IPS-15b (cell line): Measurements from ENCODE around the gene DNAJA3.

Source experiments
- H3K27me3 ChIP-seq: one replicate; pipeline ENCODE4 v1.6.1; 2013; ENCODE audit warnings: low read length; ENCODE audit not compliant: control insufficient read depth, insufficient read depth
- H3K36me3 ChIP-seq: one replicate; pipeline ENCODE4 v1.6.1; 2013; ENCODE audit warnings: low read length; ENCODE audit not compliant: control insufficient read depth, insufficient read depth
- H3K4me1 ChIP-seq: one replicate; pipeline ENCODE4 v1.6.1; 2013; ENCODE audit warnings: mild to moderate bottlenecking, low read length; ENCODE audit not compliant: control insufficient read depth, insufficient read depth
- H3K4me3 ChIP-seq: one replicate; pipeline ENCODE4 v1.5.1; 2013; ENCODE audit warnings: low read depth, low read length
- H3K9ac ChIP-seq: one replicate; pipeline ENCODE4 v1.6.1; 2013; ENCODE audit warnings: low read depth, mild to moderate bottlenecking, low read length
- H3K9me3 ChIP-seq: one replicate; pipeline ENCODE4 v1.6.1; 2013; ENCODE audit warnings: mild to moderate bottlenecking, low read length; ENCODE audit not compliant: control insufficient read depth, insufficient read depth

Gene DNAJA3

DNA sequence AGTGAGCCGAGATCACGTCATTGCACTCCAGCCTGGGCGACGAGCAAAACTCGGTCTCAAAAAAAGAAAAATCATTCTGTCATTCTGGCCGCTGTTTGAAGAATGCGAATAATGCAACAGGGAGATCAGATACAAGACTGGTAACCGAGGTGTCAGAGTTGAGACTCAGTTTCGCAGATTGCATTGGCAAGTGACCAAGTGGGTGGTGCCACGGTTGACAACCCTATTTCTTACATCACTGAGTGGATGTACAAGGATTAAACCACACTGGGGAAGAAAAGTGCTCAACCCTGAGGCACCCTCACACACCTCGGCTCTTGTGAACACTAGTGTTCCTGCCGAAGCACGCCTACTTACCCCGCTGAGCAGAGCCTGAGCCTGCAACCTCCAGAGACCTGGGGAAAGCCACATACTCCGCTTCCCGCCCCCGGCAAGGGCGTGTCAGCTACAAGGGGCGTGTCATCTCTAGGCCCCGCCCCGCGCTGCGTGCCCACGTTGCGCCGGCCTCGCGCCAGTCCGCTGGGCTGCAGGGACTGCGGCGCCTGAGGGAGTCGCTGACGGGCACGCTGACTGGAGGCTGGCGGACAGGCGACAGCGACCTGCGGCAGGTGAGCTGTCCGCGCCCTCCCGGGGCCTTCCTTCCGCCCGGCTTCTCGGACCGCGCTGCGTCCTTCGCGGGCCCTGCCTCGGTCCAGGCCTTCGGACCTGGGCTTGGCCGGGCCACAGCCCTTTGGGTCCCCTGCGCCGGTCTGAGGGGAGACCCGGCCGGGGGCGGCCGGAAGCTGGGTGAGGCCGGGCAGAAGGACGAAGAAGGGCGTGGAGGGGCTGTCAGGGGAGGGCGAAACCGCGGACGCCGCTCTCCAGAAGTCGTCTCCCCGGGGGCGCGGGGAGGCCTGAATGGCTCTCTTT, 50.5 kb downstream of the DNAJA3 start, which contains the start of gene HMOX2:
Gene HMOX2, plus strand, starts transcription at position 519 of the 909 bp plus-strand sequence. CDS start 29,127 bp downstream, outside the sequence.
- Histone ChIP-seq H3K4me3 (peak within 1 kb of the TSS; percentile 77), H3K9ac (peak within 1 kb of the TSS; percentile 47), H3K27me3 (no peaks in the 10 kb centered on the region), H3K9me3 (no peaks in the 10 kb centered on the region), H3K4me1 (peaks cover 7% of the 10 kb centered on the region), H3K36me3 (no peaks in the 10 kb centered on the region)

DNA sequence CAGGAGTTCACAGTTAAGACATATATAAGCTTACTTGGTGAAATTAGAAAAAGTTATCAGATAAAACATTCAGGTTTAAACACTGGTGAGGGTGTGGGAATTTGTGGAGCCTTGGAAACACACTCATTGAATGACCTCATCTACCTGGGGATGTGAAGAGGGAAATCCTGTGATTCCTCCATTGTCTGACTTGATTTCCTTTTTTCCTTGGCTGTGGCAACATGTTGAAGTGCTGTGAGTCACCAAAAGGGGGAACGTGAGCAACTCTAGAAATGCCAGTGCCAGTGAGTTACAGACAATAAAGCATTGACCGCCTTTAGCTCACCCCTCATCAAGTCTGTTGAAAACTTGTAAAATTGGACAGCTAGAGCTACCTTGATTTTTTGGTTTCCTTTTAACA, 52.3 kb downstream of the DNAJA3 start:
- peaks cover 5% of the 10 kb centered on the region for H3K4me1 ChIP-seq
- H3K27me3 ChIP-seq, result no peaks in the 10 kb centered on the region
- H3K9me3 ChIP-seq, result no peaks in the 10 kb centered on the region
- no peak overlapping the region for H3K4me3 ChIP-seq
- H3K9ac ChIP-seq, result no peak overlapping the region
- no peaks in the 10 kb centered on the region for H3K36me3 ChIP-seq

DNA sequence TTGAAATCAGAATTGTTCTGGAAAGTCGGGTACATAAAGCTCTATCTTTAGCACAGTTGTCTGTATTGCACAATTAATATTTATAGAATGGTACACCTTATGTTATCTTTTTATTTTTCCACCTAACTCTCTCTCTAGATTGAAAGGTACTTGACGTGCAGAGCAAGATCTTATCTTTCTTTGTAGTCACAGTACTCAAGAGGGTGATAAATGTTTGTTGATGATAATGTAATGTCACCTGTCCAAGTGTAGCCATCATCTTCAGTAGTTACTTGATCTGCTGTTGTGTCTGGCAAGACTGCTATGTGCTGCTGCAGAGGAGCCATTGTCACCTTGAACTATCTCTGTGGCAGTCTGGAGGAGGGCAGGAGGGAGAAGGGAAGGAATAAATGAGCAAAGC, 55.9 kb downstream of the DNAJA3 start:
- H3K4me3 ChIP-seq, result no peak overlapping the region
- peaks cover 2% of the 10 kb centered on the region for H3K36me3 ChIP-seq
- no peak overlapping the region for H3K9ac ChIP-seq

DNA sequence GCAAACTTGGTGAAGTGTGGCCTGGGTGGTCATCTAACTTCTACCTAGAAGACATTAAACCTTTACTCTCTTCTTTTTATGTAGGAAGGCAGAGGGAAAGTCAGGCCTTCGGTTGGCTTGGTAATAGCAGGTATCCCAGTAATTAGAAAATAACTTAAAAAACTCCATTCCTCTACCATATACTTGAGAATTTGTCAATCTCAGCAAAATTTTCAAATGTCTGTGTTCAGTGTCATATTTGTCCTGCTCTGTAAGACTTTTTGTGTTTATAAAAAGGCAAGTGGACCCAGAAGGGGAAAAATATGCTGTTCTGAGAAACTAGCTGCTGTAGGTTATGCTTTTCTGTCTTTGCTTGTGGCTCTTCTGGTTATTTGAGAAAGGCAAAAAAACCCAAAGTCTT, 56.3 kb downstream of the DNAJA3 start:
- no peak overlapping the region for H3K4me3 ChIP-seq

More for the DNA sequence above, 55.9 kb downstream of the DNAJA3 start:
- no peaks in the 10 kb centered on the region for H3K27me3 ChIP-seq
- no peaks in the 10 kb centered on the region for H3K9me3 ChIP-seq
- no peaks in the 10 kb centered on the region for H3K4me1 ChIP-seq

DNA sequence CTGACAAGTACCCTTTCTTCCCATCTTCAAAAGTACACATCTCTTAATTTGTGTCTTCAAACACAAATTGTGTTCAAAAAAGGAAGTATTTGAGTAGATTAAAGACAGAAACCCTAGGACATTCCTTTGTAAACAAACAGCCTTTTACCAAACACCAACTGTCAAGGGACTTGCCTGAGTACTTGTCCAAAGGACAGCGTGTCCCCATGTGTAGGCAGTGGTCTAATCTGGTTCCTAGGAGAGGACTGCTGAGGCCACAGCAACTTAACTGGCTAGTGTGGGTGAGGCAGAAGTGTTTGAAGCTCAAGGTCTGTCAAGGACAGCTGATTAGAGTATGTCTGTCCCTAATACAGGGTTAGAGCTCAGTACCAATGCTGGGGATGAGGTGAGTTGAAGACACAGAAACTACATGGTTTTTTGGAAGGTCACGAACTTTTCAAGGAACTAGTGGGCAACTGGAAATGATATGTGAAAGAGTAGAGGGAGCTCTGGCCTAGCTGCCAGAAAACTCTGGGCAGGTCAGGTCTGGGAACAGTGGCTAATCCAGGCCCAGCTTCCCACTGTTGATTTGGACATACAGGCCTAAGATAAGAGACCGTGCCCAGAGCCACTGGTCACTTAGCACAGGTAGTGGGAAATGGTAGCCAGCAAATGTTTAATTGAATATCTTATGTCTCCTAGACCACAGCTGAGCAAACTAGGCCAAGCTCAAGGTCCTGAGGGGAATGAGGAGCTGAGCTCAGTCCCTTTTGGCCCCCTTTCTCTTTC, 60.6 kb downstream of the DNAJA3 start:
- Histone ChIP-seq H3K27me3 (no peaks in the 10 kb centered on the region), H3K9me3 (no peaks in the 10 kb centered on the region), H3K4me1 (no peaks in the 10 kb centered on the region), H3K36me3 (peaks cover 5% of the 10 kb centered on the region), H3K4me3 (no peak overlapping the region), H3K9ac (no peak overlapping the region)

More for the DNA sequence above, 56.3 kb downstream of the DNAJA3 start:
- no peaks in the 10 kb centered on the region for H3K9me3 ChIP-seq
- peaks cover 5% of the 10 kb centered on the region for H3K36me3 ChIP-seq
- no peaks in the 10 kb centered on the region for H3K4me1 ChIP-seq
- no peak overlapping the region for H3K9ac ChIP-seq
- no peaks in the 10 kb centered on the region for H3K27me3 ChIP-seq

DNA sequence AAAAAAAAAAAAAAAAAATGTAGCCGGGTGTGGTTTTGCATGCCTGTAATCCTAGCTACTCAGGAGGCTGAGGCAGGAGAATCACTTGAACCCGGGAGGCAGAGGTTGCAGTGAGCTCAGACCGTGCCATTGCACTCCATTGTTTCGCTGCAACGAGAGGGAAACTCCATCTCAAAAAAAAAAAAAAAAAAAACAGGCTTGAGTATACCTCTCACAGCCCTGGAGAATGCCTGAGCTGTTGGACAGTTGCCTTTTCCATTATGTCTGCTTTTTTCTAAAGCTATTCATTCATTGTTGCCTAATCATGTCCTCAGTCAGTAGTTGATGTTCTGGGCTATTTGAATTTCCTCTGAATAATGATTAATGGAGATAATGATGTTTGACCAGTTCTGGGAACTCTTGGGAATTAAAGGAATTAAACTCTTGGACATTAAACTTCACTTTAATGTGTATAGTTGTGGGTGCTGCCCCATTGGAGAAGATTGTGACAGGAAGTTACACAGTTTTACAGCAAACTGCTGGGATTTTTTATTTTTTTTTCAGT, 62.4 kb downstream of the DNAJA3 start:
- no peaks in the 10 kb centered on the region for H3K4me1 ChIP-seq
- no peak overlapping the region for H3K4me3 ChIP-seq
- H3K9me3 ChIP-seq, result no peaks in the 10 kb centered on the region
- H3K36me3 ChIP-seq, result peaks cover 5% of the 10 kb centered on the region
- no peaks in the 10 kb centered on the region for H3K27me3 ChIP-seq
- H3K9ac ChIP-seq, result no peak overlapping the region

DNA sequence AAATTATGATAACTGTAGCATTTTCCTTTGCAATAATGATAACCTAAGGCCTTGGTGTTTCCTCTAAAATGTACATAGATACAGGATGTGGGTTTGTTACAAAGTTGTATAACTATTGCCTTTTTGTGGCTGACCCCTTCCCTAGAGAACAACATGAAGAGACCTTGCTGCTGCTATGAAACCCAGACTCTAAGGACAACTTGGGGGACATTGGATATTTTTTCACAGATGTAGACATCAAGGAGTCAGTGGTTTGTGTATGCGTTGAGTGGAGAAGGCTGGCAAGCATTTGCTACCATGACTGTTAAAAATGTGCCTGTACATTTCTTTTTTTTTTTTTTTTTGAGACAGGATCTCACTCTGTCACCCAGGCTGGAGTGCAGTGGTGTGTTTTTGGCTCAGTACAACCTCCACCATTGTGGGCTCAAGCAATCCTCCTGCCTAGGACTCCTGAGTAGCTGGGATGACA, 62.9 kb downstream of the DNAJA3 start:
- H3K9ac ChIP-seq, result no peak overlapping the region
- H3K4me1 ChIP-seq, result no peaks in the 10 kb centered on the region
- H3K9me3 ChIP-seq, result no peaks in the 10 kb centered on the region
- H3K36me3 ChIP-seq, result peaks cover 5% of the 10 kb centered on the region
- no peaks in the 10 kb centered on the region for H3K27me3 ChIP-seq
- no peak overlapping the region for H3K4me3 ChIP-seq

DNA sequence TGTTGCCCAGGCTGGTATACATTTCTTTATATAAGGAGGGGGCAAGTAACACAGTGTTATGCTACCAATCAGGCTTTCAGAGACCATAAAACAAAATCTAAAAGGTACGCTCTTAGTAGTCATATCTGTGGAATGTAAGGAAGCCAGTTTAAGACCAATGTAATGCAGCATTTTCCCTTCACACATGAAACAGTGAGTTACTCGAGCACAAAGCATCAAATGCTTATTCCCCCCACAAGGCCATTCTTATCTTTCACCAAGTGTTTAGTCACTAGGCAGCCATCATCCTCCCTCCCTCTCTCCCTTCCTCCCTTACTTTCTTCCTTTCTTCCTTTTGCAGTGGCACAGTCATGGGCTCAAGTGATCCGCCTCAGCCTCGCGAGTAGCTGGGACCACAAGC, 63.4 kb downstream of the DNAJA3 start:
- H3K36me3 ChIP-seq, result peaks cover 5% of the 10 kb centered on the region
- H3K27me3 ChIP-seq, result no peaks in the 10 kb centered on the region
- H3K9me3 ChIP-seq, result no peaks in the 10 kb centered on the region
- H3K9ac ChIP-seq, result no peak overlapping the region
- H3K4me3 ChIP-seq, result no peak overlapping the region
- H3K4me1 ChIP-seq, result no peaks in the 10 kb centered on the region

DNA sequence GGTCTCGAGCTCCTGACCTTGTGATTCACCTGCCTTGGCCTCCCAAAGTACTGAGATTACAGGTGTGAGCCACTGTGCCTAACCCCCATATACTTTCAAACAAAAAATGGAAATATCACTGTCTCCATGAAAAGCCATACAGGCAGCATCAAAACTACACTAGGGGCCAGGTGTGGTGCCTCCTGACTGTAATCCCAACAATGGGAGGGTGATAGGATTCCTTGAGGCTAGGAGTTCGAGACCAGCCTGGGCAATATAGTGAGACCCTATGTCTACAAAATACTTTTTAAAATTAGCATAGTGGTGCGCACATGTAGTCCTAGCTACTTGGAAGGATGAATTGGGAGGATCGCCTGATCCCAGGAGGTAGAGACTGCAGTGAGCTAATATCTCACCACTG, 66.2 kb downstream of the DNAJA3 start:
- Histone ChIP-seq H3K27me3 (no peaks in the 10 kb centered on the region), H3K36me3 (no peaks in the 10 kb centered on the region), H3K9ac (no peak overlapping the region), H3K4me1 (peaks cover 5% of the 10 kb centered on the region), H3K4me3 (no peak overlapping the region), H3K9me3 (no peaks in the 10 kb centered on the region)

DNA sequence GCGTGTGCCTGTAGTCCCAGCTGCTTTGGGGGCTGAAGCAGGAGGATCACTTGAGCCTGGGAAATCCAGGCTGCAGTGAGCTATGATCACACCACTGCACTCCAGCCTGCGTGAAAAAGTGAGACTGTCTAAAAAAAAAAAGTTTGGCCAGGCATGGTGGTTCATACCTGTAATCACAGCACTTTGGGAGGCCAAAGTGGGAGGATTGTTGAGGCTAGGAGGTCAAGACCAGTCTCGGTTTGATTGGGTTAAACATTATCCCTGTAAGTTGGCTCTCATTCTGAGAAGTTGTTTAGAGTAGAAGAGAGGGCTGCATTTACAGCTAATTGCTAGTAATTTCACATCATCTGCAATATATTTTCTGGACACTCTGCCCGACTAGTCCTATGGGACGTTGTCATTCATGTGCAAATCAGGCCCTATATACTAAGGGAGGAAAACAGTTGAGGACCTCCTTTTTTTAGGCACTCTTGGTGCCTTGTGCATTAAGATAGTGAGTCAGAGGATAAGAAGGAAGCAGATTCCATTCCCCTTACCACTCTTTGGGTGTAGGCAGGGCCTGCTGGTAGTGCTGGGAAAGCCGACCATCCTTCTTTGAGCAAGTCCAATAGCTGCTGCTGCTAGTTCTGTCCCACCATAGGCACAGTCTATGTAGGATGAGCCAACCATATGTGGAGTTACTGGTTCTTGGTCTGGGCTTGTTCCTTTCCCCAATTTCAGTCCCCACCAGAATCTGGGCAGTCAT, 69.2 kb downstream of the DNAJA3 start:
- Histone ChIP-seq H3K36me3 (no peaks in the 10 kb centered on the region), H3K4me1 (peaks cover 5% of the 10 kb centered on the region), H3K27me3 (no peaks in the 10 kb centered on the region), H3K4me3 (no peak overlapping the region), H3K9ac (no peak overlapping the region), H3K9me3 (no peaks in the 10 kb centered on the region)

DNA sequence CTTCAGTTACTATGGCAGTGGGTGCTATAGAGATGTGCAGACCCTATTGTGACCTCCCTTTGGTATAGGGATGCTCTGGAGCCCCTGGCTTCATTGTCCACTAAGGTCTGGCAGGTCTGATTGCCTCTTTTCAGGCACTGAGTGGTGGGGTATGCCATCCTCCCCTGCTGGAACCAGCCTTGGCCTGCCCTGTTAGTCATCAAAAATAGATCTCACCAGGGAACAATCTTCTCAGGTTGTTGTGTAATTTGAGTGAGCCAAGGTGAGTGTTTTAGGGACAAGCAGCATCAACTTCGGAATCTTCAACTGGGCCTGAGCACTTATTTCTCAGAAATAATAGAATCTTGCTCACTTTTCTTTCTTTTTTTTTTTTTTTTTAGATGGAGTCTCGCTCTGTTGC, 70.1 kb downstream of the DNAJA3 start:
- Histone ChIP-seq H3K9ac (no peak overlapping the region), H3K4me3 (no peak overlapping the region), H3K36me3 (no peaks in the 10 kb centered on the region), H3K4me1 (peaks cover 5% of the 10 kb centered on the region), H3K27me3 (no peaks in the 10 kb centered on the region), H3K9me3 (no peaks in the 10 kb centered on the region)
